ENCODE results near the gene WDR90.

GRCh38 chr16:633336-634050 is 15.7 kb upstream of the WDR90 start:
- TF ChIP-seq, protein P1, sequence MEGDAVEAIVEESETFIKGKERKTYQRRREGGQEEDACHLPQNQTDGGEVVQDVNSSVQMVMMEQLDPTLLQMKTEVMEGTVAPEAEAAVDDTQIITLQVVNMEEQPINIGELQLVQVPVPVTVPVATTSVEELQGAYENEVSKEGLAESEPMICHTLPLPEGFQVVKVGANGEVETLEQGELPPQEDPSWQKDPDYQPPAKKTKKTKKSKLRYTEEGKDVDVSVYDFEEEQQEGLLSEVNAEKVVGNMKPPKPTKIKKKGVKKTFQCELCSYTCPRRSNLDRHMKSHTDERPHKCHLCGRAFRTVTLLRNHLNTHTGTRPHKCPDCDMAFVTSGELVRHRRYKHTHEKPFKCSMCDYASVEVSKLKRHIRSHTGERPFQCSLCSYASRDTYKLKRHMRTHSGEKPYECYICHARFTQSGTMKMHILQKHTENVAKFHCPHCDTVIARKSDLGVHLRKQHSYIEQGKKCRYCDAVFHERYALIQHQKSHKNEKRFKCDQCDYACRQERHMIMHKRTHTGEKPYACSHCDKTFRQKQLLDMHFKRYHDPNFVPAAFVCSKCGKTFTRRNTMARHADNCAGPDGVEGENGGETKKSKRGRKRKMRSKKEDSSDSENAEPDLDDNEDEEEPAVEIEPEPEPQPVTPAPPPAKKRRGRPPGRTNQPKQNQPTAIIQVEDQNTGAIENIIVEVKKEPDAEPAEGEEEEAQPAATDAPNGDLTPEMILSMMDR (IDR thresholded peaks at IDR 0.05): no peak
- TF ChIP-seq POLR2A (IDR thresholded peaks at IDR 0.05): no peak
